ENCODE measurements around the gene FAM107B. TPM values are rescaled to one million over a fixed set of nuclear protein-coding genes. Genes with fewer than 3 reads are reported as not detected.
"Not testable (repeated sequence)": the region's sequence is repeated elsewhere in the genome, so short reads cannot be mapped to it uniquely, and the experiment has no call there.

Gene FAM107B
- total and polyA plus RNA-seq, 2 of the 4 experiments (the other 2 are of a cell fraction), result 26.4 to 27.1 TPM

DNA sequence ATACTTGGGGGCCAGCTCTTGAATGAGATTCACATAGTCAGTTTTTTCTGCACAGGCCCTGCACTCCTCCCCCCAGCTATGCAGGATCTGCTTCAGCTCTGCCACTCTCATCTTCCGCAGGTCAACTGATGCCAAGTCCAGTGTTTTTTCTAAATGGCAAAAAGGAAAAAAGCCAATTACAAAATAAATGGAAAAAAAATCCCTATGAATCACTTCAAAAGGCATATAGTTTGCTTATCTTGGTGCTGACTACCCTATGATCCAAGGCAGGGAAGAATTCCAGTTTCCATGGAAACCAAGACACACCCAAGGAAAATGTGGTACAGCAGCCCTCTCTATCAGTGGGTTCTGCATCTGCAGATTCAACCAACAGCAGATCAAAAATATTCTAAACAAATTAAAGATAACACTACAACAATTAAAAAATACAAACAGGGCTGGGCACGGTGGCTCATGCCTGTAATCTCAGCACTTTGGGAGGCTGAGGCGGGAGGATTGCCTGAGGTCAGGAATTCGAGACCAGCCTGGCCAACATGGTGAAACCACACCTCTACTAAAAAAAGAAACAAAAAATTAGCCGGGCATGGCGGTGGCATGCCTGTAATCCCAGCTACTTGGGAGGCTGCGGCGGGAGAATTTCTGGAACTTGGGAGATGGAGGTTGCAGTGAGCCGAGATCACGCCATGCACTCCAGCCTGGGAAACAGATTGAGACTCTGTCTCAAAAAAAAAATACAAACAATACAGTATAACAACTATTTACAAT is 45.5 kb upstream of the FAM107B start (continued):
- TF ChIP-seq, protein P1, sequence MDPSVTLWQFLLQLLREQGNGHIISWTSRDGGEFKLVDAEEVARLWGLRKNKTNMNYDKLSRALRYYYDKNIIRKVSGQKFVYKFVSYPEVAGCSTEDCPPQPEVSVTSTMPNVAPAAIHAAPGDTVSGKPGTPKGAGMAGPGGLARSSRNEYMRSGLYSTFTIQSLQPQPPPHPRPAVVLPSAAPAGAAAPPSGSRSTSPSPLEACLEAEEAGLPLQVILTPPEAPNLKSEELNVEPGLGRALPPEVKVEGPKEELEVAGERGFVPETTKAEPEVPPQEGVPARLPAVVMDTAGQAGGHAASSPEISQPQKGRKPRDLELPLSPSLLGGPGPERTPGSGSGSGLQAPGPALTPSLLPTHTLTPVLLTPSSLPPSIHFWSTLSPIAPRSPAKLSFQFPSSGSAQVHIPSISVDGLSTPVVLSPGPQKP (IDR thresholded peaks at IDR 0.05; ENCODE audit: borderline replicate concordance, low read depth, low read length), result no peak
- TF ChIP-seq BHLHE40 (IDR thresholded peaks at IDR 0.05; ENCODE audit: low read depth, low read length), result no peak

DNA sequence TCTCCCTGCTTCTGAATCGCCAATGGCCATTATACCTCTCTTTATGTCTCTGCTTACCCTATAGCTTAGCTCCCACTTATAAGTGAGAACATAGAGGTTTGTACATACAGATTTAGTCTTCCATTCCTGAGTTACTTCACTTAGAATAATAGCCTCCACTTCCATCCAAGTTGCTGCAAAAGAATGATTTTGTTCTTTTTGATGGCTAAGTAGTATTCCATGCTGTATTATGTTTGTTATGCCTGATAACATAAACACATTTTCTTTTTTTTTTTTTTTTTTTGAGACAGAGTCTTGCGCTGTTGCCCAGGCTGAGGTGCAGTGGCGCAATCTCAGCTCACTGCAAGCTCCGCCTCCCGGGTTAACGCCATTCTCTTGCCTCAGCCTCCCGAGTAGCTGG is 42.0 kb upstream of the FAM107B start:
- BruUV-seq (replicated peaks); H2BK20ac ChIP-seq (ENCODE audit: low read depth, low read length); CTCF ChIA-PET: not testable (repeated sequence)

More for the DNA sequence above, 42.0 kb upstream of the FAM107B start:
- H3K27ac ChIP-seq (ENCODE audit: insufficient read depth, low read length); H3K56ac ChIP-seq (ENCODE audit: extremely low read depth, insufficient read depth, low read length); ATAC-seq (ENCODE audit: low read depth); H2AK5ac ChIP-seq (ENCODE audit: low read depth, low read length); H3K4me3 ChIP-seq (ENCODE audit: insufficient read depth, low read depth, low read length); H3K9me3 ChIP-seq (ENCODE audit: control insufficient read depth, insufficient read depth, low read length); H3K18ac ChIP-seq (ENCODE audit: low read depth, low read length); DNase-seq; H2AFZ ChIP-seq (replicated peaks; ENCODE audit: low read length, poor library complexity); H2BK15ac ChIP-seq (ENCODE audit: low read depth, low read length); H3K14ac ChIP-seq (replicated peaks; ENCODE audit: low read depth, low read length); H3K27me3 ChIP-seq (ENCODE audit: control insufficient read depth, insufficient read depth, low read length); H2BK5ac ChIP-seq (ENCODE audit: low read depth, low read length, poor library complexity, severe bottlenecking); dilution Hi-C loops (cut with HindIII; ENCODE audit: low sequenced_read_pairs, unreplicated experiment); H4K8ac ChIP-seq (ENCODE audit: low read depth in 2 of 2, low read length in 2 of 2); H3K36me3 ChIP-seq (ENCODE audit: control insufficient read depth, insufficient read depth, low read length); H3K79me1 ChIP-seq (ENCODE audit: low read depth in 1 of 2, low read length in 2 of 2); intact Hi-C loops (cut with micrococcal nuclease); H3K4ac ChIP-seq (ENCODE audit: low read depth, low read length); H3K9ac ChIP-seq (ENCODE audit: low read depth, low read length); H2AK9ac ChIP-seq (replicated peaks; ENCODE audit: low read depth, low read length, poor library complexity); H3K23ac ChIP-seq (ENCODE audit: low read depth, low read length); H3K4me2 ChIP-seq (ENCODE audit: low read depth, low read length); H3K9me1 ChIP-seq (ENCODE audit: insufficient read depth, low read length); H3K4me1 ChIP-seq (ENCODE audit: control insufficient read depth, insufficient read depth, low read length); H4K20me1 ChIP-seq (ENCODE audit: insufficient read depth, low read length); H4K5ac ChIP-seq (ENCODE audit: low read depth, low read length); H2BK120ac ChIP-seq (ENCODE audit: low read depth, low read length); H4K91ac ChIP-seq (ENCODE audit: insufficient read depth, low read depth, low read length): not testable (repeated sequence)
- POLR2A ChIA-PET (ENCODE audit: unreplicated experiment), result interaction anchor here (0.6 kb wide), 1 partner anchor 244 kb away, joined by 3 read pairs; no protein-coding TSS in a partner anchor
- in situ Hi-C loops (cut with MboI; ENCODE audit: low sequenced_read_pairs), result loop anchor here (25.0 kb wide), 1 partner anchor 629 kb away; no protein-coding TSS in a partner anchor
- no CpG with 5 or more reads among the region's 7 CpGs for WGBS, 2 experiments (ENCODE audit: extremely low coverage in 2 of 2, insufficient read length in 1 of 2)

Data from IMR-90 (cell line).